ENCODE results near the gene RNU6-7. TPM values are rescaled to one million over a fixed set of nuclear protein-coding genes. Genes with fewer than 3 reads are reported as not detected.

RNU6-7 gene
- total RNA-seq, 1 experiment from 2014 or later = not detected

GRCh38 chr14:32189811-32190210, 12.0 kb upstream of the RNU6-7 start:
- no peaks in the 10 kb centered on the region for H3K27me3 ChIP-seq (ENCODE audit: low read length)
- ChIA-PET POLR2A (ENCODE audit: unreplicated experiment) (no interaction called here), CTCF (no interaction called here)
- H3K36me3 ChIP-seq (ENCODE audit: low read depth, low read length) = no peaks in the 10 kb centered on the region
- no peaks in the 10 kb centered on the region for H3K79me2 ChIP-seq (ENCODE audit: low read length)
- no peaks in the 10 kb centered on the region for H3K9me2 ChIP-seq (replicated peaks; ENCODE audit: low read length)
- H2AFZ ChIP-seq (ENCODE audit: low read length) = no peak overlapping the region
- H3K4me3 ChIP-seq (ENCODE audit: low read length) = no peak overlapping the region
- no peaks in the 10 kb centered on the region for H3K9me3 ChIP-seq (ENCODE audit: low read length)
- no peaks in the 10 kb centered on the region for H3F3A ChIP-seq (ENCODE audit: low read length, unreplicated experiment)
- TF ChIP-seq CTCF (conservative IDR thresholded peaks at IDR 0.05; ENCODE audit: low read depth, low read length) (no peak), EZH2 (IDR thresholded peaks at IDR 0.05; ENCODE audit: low read length, unreplicated experiment) (no peak), EZH2phosphoT487 (IDR thresholded peaks at IDR 0.05; ENCODE audit: borderline replicate concordance, low read length) (no peak)
- ATAC-seq (no peak), DNase-seq (no peak)
- no peak overlapping the region for H3K9ac ChIP-seq (ENCODE audit: low read length)
- intact Hi-C loops (cut with micrococcal nuclease) = no loop called here
- H4K20me1 ChIP-seq (ENCODE audit: low read length) = no peaks in the 10 kb centered on the region
- BruUV-seq (replicated peaks) = no TSS peak
- no peak overlapping the region for H3K4me2 ChIP-seq (ENCODE audit: low read length)
- H3K4me1 ChIP-seq (ENCODE audit: insufficient read depth, low read length) = no peaks in the 10 kb centered on the region
- H3K27ac ChIP-seq (ENCODE audit: low read length) = no peak overlapping the region

- H3F3A ChIP-seq (ENCODE audit: low read length, unreplicated experiment) = no peaks in the 10 kb centered on the region
- no TSS peak for BruUV-seq (replicated peaks)
- no peak overlapping the region for H3K27ac ChIP-seq (ENCODE audit: low read length)
- no peaks in the 10 kb centered on the region for H3K9me3 ChIP-seq (ENCODE audit: low read length)
- no peaks in the 10 kb centered on the region for H3K79me2 ChIP-seq (ENCODE audit: low read length)
- H3K9me2 ChIP-seq (replicated peaks; ENCODE audit: low read length) = no peaks in the 10 kb centered on the region
- H3K4me2 ChIP-seq (ENCODE audit: low read length) = no peak overlapping the region
- H2AFZ ChIP-seq (ENCODE audit: low read length) = 0 out of 2 replicates have a peak overlapping the region, but pooled peaks have one; percentile 37
- no peak overlapping the region for H3K4me3 ChIP-seq (ENCODE audit: low read length)
- DNase-seq (no peak), ATAC-seq (no peak)
- H4K20me1 ChIP-seq (ENCODE audit: low read length) = no peaks in the 10 kb centered on the region
- H3K27me3 ChIP-seq (ENCODE audit: low read length) = no peaks in the 10 kb centered on the region
- intact Hi-C loops (cut with micrococcal nuclease) = no loop called here
- no peaks in the 10 kb centered on the region for H3K36me3 ChIP-seq (ENCODE audit: low read depth, low read length)
- POLR2A ChIA-PET (ENCODE audit: unreplicated experiment) = no interaction called here
- no peaks in the 10 kb centered on the region for H3K4me1 ChIP-seq (ENCODE audit: insufficient read depth, low read length)
- H3K9ac ChIP-seq (ENCODE audit: low read length) = no peak overlapping the region
- TF ChIP-seq CTCF (conservative IDR thresholded peaks at IDR 0.05; ENCODE audit: low read depth, low read length) = no peak
- no peak for TF ChIP-seq EZH2phosphoT487 (IDR thresholded peaks at IDR 0.05; ENCODE audit: borderline replicate concordance, low read length)
- TF ChIP-seq EZH2 (IDR thresholded peaks at IDR 0.05; ENCODE audit: low read length, unreplicated experiment) = no peak
- CTCF ChIA-PET = no interaction called here
Measured at GRCh38 chr14:32190673-32191072, 11.2 kb upstream of the RNU6-7 start.

- Histone ChIP-seq H3K9ac (ENCODE audit: low read length) (no peak overlapping the region), H4K20me1 (ENCODE audit: low read length) (no peaks in the 10 kb centered on the region), H3K27me3 (ENCODE audit: low read length) (no peaks in the 10 kb centered on the region), H3K9me3 (ENCODE audit: low read length) (no peaks in the 10 kb centered on the region), H3K79me2 (ENCODE audit: low read length) (no peaks in the 10 kb centered on the region), H2AFZ (ENCODE audit: low read length) (no peak overlapping the region), H3K36me3 (ENCODE audit: low read depth, low read length) (no peaks in the 10 kb centered on the region), H3K9me2 (replicated peaks; ENCODE audit: low read length) (no peaks in the 10 kb centered on the region), H3F3A (ENCODE audit: low read length, unreplicated experiment) (no peaks in the 10 kb centered on the region), H3K4me3 (ENCODE audit: low read length) (no peak overlapping the region), H3K4me1 (ENCODE audit: insufficient read depth, low read length) (no peaks in the 10 kb centered on the region), H3K27ac (ENCODE audit: low read length) (no peak overlapping the region), H3K4me2 (ENCODE audit: low read length) (no peak overlapping the region)
- DNase-seq = no peak
- BruUV-seq (replicated peaks) = no TSS peak
- ChIA-PET POLR2A (ENCODE audit: unreplicated experiment) (no interaction called here), CTCF (no interaction called here)
- no peak for TF ChIP-seq EZH2 (IDR thresholded peaks at IDR 0.05; ENCODE audit: low read length, unreplicated experiment)
- intact Hi-C loops (cut with micrococcal nuclease) = no loop called here
- no peak; the same call in 1 of the 2 replicates for ATAC-seq
Measured at GRCh38 chr14:32192712-32193373, 9.0 kb upstream of the RNU6-7 start.

All from PC-3 (cell line).